ENCODE measurements around the gene AFG1L.
"Not testable (repeated sequence)": the region's sequence is repeated elsewhere in the genome, so short reads cannot be mapped to it uniquely, and the experiment has no call there.

The AFG1L gene

DNA sequence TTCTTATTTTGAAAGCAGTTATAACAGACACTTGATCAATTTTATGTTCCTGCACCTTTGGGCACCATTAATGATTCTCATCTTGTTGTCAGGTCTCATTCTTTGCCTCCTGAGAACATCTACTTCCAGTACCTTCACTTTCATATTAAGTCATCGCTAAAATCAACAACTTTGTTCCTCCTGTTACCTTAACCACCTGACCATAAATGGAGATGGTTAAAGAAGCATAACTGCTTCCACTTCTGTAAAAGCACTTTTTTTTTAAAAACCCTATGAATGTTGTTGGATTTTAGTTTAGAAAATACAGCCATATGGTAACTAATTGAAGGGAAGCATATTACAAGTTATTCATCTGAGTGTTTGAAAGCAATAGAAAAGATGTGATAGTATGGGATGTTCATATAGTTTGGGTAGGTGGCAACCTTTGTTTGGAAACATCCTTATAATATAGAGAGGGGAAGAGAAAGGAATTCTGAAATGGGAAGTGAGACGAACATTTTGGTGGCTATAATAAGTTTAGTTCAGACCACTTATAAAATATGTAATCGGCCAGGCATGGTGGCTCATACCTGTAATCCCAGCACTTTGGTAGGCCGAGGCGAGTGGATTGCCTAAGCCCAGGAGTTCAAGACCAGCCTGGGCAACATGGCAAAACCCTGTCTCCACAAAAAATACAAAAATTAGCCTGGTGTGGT, 53.9 kb downstream of the AFG1L start:
- in situ Hi-C loops (cut with HindIII; ENCODE audit: low sequenced_read_pairs): no loop called here

DNA sequence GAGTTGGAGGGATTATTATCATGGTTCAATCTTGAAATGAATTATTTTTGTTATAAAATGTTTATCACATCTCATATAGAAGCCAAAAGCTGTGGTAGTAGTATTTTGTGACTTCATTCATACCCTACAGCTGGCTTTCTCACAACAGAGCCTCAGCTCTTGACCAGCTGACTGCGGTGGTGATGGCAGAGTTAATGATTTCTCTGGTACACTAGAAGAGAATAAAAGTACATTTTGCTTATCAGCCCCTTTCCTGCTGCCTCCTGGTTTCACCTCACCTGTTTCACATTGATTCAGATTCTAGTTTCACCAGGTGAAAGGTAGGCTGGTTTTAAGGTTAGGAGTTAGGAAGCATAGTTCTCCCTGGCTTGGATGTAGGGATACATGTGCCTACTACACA, 55.7 kb downstream of the AFG1L start:
- in situ Hi-C loops (cut with HindIII; ENCODE audit: low sequenced_read_pairs): no loop called here

DNA sequence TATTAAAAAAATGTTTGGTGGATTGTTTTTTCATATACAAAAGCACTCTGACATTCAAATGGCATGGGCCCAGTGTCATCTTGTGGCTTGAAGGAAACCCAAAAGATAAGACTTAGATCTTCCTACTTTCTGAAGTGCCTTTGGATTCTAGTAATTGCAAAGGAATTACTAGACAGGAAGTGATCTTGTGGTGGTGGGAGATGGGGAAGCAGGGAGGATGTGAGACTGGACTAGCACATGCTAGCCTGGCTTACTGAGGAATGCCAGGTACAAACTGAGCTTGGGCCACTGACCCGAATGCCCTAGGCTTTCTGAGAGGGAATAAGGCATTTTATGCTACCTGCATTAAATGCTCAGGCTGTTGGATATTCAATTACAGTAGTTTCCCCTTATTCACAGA, 59.0 kb downstream of the AFG1L start:
- in situ Hi-C loops (cut with HindIII; ENCODE audit: low sequenced_read_pairs): no loop called here

GRCh38 chr6:108355120-108355519, 60.3 kb downstream of the AFG1L start:
- in situ Hi-C loops (cut with HindIII; ENCODE audit: low sequenced_read_pairs): no loop called here

DNA sequence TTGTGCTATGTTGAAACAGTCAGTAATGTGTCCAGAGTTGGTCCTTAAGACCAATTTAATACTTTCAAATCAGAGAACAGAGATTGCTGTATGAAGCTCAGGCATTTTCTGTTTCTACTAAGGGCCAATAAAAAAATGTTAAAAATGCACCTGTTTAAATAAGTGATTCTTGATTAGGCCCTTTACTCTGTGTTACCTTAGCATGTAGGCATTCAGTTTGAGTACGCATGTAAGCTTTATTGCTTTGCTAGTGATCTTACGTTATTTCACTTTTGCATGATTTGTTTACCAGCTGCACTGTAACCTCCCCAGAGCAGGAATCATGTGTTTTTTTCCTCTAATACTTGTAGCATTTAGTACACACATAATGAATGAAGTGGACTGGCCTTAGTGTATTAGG, 61.0 kb downstream of the AFG1L start:
- in situ Hi-C loops (cut with HindIII; ENCODE audit: low sequenced_read_pairs): no loop called here

DNA sequence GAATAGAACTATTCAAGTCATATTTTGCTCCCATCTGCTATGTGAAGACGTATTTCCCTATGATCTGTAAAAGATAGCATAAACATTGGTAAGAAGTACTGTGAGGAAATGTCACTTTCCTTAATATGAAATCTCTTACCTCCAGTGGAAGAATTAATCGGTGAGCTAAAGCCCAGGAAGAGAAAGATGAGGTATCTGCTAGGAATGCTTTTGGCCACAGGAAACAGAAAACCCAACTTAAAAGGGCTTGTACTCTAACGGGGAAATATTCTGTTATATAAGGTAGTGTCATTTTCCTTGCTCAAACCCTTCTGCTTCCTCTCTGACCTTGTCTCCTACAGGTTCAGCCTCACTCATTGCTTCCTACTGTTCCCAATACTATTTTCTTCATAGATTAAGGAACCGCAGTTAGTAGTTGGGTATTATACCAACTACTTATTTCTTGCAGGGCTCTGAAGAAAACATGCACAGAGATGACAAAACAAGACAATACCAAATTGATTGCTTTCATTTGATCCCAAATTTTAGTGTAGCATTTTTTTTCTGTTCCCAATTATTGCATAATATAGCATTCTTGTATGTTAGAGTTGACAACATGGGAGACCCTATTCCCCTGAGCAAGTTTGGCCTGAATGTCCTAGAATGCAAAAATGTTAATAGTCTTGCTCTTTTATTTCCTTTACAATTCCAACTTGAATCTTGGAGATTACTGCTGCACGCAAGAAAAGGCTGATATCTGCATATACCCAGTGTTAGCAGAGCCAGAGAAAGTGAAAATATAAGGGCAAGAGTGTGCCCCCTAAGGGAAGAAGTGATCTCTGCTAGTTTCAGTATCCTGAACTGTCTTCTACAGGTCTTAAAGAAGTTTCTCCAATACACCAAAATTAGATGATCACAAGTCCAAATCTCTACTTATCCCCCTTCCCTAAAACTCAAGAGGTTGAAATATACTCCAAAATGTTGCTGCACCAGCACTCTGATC, 65.3 kb downstream of the AFG1L start:
- in situ Hi-C loops (cut with HindIII; ENCODE audit: low sequenced_read_pairs): no loop called here

DNA sequence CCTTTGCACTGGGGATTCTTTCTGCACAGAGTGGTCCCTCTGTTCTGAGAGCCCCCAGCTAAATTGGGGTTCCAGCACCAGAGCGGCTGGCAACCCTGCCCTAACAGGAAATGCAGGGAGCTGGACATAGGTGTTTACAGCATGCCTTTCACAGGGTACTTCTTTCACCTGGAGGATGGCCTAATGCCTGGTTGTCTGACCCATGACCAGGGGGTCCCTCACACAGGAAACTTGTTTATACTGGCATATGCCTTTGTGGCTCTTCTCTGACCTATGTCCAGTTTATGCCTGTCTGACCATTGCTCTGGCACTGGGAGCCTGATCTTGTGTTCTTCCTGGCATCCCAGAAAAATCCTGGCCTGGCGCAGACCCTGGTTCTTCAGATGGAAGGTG, 66.1 kb downstream of the AFG1L start:
- in situ Hi-C loops (cut with HindIII; ENCODE audit: low sequenced_read_pairs): no loop called here

DNA sequence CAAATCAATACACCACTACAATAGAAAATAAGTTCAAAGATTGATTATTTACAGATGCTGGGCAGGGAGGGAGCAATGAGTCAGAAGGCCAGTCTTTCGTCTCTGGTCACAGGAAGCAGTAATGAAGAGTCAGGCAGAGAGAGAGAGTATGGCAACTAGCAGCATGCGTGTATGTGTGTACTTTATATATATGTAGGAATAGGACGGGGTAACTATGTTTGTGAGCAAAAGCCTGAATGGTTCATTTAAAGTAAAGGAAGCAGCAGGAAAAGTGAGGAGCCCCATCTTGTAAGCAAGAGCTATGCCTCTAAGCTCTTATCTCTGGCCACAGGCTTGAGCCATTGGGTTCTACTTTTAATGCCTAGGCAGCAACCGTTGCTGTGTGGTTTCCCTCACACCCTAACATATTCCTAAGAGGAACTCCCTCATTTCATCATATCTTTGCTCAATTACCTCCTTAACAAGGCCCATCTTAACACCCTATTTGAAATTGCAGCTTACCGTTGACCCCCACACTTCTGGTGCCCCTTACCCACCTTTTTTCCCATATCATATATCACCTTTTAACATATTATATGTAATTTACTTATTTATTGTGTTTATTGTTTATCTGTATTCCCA, 66.6 kb downstream of the AFG1L start:
- in situ Hi-C loops (cut with HindIII; ENCODE audit: low sequenced_read_pairs): no loop called here

GRCh38 chr6:108362455-108362854, 67.6 kb downstream of the AFG1L start:
- in situ Hi-C loops (cut with HindIII; ENCODE audit: low sequenced_read_pairs): no loop called here

DNA sequence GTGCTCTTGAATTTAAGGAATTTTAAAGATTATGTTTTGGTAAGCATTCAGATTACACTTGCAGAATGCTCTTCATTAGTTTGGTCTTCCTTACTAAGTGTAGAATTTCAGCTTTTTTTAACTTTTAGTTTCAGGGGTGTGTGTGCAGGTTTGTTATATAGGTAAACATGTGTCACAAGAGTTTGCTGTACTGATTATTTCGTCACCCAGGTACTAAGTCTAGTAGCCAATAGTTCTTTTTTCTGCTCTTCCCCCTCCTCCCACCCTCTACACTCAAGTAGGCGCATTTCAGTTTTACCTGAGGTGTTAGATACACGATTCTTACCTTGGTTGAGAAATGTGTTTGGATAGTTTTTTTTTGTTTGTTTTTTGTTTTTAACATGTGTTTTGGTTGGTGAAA, 68.3 kb downstream of the AFG1L start:
- in situ Hi-C loops (cut with HindIII; ENCODE audit: low sequenced_read_pairs): no loop called here

GRCh38 chr6:108363889-108364313, 69.0 kb downstream of the AFG1L start:
- in situ Hi-C loops (cut with HindIII; ENCODE audit: low sequenced_read_pairs): no loop called here

DNA sequence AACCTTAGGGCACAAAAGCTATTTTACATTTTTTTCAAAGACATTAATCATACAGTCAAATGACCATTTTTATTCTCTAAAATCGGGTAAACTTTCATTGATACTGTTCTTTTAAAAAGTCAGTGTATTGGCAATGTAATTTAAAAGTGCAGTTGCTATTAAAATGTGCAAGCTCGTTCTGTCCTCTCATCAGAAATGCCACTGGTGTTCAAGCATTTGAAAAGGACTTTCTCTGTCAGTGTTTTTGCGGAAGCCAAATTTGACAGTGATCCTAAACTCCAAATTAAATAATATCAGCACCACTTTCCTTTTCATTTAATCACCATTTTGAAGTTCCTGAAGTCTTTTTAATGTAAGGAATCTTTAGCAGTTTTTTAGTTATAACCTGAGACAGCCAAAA, 69.6 kb downstream of the AFG1L start:
- in situ Hi-C loops (cut with HindIII; ENCODE audit: low sequenced_read_pairs): no loop called here

- in situ Hi-C loops (cut with HindIII; ENCODE audit: low sequenced_read_pairs): no loop called here
Measured at GRCh38 chr6:108365478-108365877, 70.6 kb downstream of the AFG1L start.

DNA sequence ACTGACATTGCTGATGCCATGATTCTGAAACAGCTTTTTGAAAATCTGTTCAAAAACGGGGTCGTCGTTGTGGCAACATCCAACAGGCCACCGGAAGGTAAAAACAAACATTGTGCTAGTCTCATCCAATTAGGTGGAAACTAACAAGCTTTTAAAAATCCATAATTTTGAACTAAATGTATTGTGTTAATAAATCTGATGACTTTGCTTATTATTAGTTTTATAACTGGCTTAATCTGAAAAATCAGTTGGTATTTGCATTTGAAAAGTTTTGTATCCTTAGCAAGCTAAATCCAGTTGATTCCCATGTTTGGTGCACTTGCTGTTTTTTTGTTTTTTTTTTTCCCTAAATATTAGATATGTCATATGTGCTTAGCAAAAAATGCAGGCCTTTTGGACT, 71.4 kb downstream of the AFG1L start:
- in situ Hi-C loops (cut with HindIII; ENCODE audit: low sequenced_read_pairs): no loop called here

DNA sequence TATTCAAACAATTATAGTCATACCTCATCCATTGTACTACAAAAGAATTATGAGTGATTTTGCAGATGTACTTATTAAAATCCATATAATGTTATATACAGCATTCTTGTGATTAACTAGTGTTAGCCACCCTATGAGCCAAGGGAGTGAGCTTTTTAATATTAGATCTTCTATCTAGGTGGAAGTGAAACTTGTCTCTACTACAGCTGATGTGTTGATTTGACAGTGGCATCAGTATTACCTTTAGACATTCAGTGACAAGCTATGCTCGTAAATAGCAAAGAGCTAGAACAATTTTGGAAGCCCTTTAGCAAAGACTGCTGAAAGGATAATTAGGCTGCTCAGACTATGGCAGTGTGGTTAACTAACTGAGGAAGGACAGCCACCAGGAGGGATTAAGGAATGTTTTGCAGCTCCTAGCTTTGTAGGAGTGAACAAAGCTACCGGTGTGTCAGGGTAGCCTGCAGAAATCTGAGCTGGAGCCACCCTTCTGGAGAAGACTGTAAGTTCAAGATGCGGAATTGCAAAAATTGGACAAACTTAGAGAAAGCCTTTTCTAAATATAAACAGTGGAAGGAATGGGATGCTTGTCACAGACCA, 73.7 kb downstream of the AFG1L start:
- in situ Hi-C loops (cut with HindIII; ENCODE audit: low sequenced_read_pairs): no loop called here

GRCh38 chr6:108380876-108381275, 86.0 kb downstream of the AFG1L start:
- in situ Hi-C loops (cut with HindIII; ENCODE audit: low sequenced_read_pairs): no loop called here

DNA sequence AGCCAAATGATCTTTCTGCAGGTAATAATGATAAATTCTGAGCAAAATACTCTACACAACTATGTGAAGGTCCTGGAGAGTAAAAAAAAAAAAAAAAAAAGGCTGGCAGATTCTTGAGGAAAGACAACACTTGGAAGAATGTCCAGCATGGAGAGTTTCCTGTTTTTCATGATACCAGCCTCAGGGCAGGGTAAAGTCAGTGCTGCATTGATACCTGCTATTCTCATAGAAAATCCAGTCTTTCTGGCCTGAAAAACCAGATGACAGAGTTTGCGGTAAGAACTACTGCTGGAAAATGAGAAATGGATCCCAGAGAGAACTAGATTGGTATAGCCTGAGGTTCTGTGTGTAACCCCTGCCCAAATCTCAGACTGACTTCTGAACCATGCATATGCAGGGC, 89.1 kb downstream of the AFG1L start:
- in situ Hi-C loops (cut with HindIII; ENCODE audit: low sequenced_read_pairs): no loop called here

DNA sequence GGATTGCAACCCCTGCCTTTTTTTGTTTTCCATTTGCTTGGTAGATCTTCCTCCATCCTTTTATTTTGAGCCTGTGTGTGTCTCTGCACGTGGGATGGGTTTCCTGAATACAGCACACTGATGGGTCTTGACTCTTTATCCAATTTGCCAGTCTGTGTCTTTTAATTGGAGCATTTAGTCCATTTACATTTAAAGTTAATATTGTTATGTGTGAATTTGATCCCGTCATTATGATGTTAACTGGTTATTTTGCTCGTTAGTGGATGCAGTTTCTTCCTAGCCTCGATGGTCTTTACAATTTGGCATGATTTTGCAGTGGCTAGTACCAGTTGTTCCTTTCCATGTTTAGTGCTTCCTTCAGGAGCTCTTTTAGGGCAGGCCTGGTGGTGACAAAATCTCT, 94.3 kb downstream of the AFG1L start:
- in situ Hi-C loops (cut with HindIII; ENCODE audit: low sequenced_read_pairs): not testable (repeated sequence)

- in situ Hi-C loops (cut with HindIII; ENCODE audit: low sequenced_read_pairs): no loop called here
Measured at GRCh38 chr6:108395297-108395696, 100.4 kb downstream of the AFG1L start.

- in situ Hi-C loops (cut with HindIII; ENCODE audit: low sequenced_read_pairs): no loop called here
Measured at GRCh38 chr6:108403236-108403635, 108.4 kb downstream of the AFG1L start.

GRCh38 chr6:108406943-108407342, 112.1 kb downstream of the AFG1L start:
- in situ Hi-C loops (cut with HindIII; ENCODE audit: low sequenced_read_pairs): no loop called here

All from endothelial cell of hepatic sinusoid (primary cell).